SH-SY5Y (cell line): ENCODE results near the gene BLID.

Experiments used
- GATA2 ChIP-seq: IDR thresholded peaks from 2 replicates; pipeline ENCODE4 v1.6.1; 2011; ENCODE audit warnings: mild to moderate bottlenecking, low read depth, low read length
- GATA3 ChIP-seq: IDR thresholded peaks from 2 replicates; pipeline ENCODE4 v1.6.1; 2011; ENCODE audit warnings: low read depth, mild to moderate bottlenecking, low read length, moderate library complexity

- no peak; the same call in 1 of the 2 replicates for TF ChIP-seq GATA3
- TF ChIP-seq GATA2: peak; percentile 71
Measured at GRCh38 chr11:122097419-122098001, 18.5 kb downstream of the BLID start.
